Stomach (tissue), 9 donors: ENCODE measurements around the gene NEB. TPM values are rescaled to one million over a fixed set of nuclear protein-coding genes. Genes with fewer than 3 reads are reported as not detected.
"Not testable (repeated sequence)": the region's sequence is repeated elsewhere in the genome, so short reads cannot be mapped to it uniquely, and the experiment has no call there.

Experiments used
- DNase-seq, 2 donors: peaks; one replicate each; pipeline versions ENCODE4 v3.0.0 to v3.0.0-alpha.2; 2013 to 2019
- H3K27ac ChIP-seq, 5 donors: fragments of 200-600 bp in 4 of 5; sonication (generic) in 4 of 5; one replicate each; pipeline ENCODE4 v1.5.1; 2013 to 2019; ENCODE audit warnings: mild to moderate bottlenecking in 1 of 5, moderate library complexity in 1 of 5
- H3K27me3 ChIP-seq, 3 donors: fragments of 200-600 bp; sonication (generic); one replicate each; pipeline ENCODE4 v1.5.1; 2017 to 2019; ENCODE audit warnings: mixed run types in 1 of 3
- H3K36me3 ChIP-seq, 4 donors: fragments of 200-600 bp; sonication (generic); 1 replicate in 3 of 4; 2 replicates in 1 of 4; pipeline ENCODE4 v1.5.1; 2016 to 2019
- H3K4me1 ChIP-seq, 4 donors: fragments of 200-600 bp; sonication (generic); one replicate each; pipeline ENCODE4 v1.5.1; 2016 to 2019
- H3K4me3 ChIP-seq, 4 donors: fragments of 200-600 bp; sonication (generic) in 3 of 4; one replicate each; pipeline ENCODE4 v1.5.1; 2016 to 2019; ENCODE audit warnings: mild to moderate bottlenecking in 1 of 4
- H3K9me3 ChIP-seq, 4 donors: fragments of 200-600 bp; sonication (generic); one replicate each; pipeline ENCODE4 v1.5.1; 2016 to 2019
- CTCF ChIP-seq, 7 experiments: fragments of 450-650 bp in 4 of 7; fragments of 200-600 bp in 3 of 7; sonication (generic) in 3 of 7; IDR thresholded peaks; one replicate each; pipeline ENCODE4 v1.5.1; 2016 to 2019; ENCODE audit warnings: antibody characterized with exemption in 7 of 7, control low read depth in 2 of 7, mild to moderate bottlenecking in 1 of 7
- EP300 ChIP-seq: sonication (generic); formaldehyde crosslinking; IDR thresholded peaks from one replicate; pipeline ENCODE4 v1.6.1; 2017; ENCODE audit warnings: antibody characterized with exemption
- POLR2A ChIP-seq, 4 donors: fragments of 450-650 bp; IDR thresholded peaks; one replicate each; pipeline ENCODE4 v1.6.1; 2016; ENCODE audit warnings: antibody characterized with exemption in 4 of 4, control low read depth in 2 of 4, mild to moderate bottlenecking in 1 of 4, moderate library complexity in 1 of 4
- POLR2AphosphoS5 ChIP-seq, 3 donors: sonication (generic); formaldehyde crosslinking; IDR thresholded peaks; one replicate each; pipeline ENCODE4 v1.6.1; 2016; ENCODE audit warnings: antibody characterized with exemption in 3 of 3
- WGBS, 5 donors: extraction: QIAGEN DNeasy Blood & Tissue Kit in 3 of 5; methylation state at CpG; one replicate each; pipeline versions ENCODE4 v1.1.5 to v1.1.7; 2013 to 2018; 5-methylcytosine and 5-hydroxymethylcytosine counted together
- intact Hi-C: fragments of 100-400 bp; cut with DNase I; formaldehyde crosslinking; loops from one replicate; pipeline ENCODE4 v1.15.1; 2023; ENCODE audit warnings: low total_unique reads
- polyA plus RNA-seq, 3 donors: library from polyadenylated mRNA; stranded (reverse); fragments of 200-250 nt; gene quantifications; one replicate each; pipeline ENCODE4 v1.2.3, GENCODE V29; 2013
- total RNA-seq, 5 donors: library from RNA; depleted of rRNA; stranded (reverse); fragments of >200 nt; gene quantifications; one replicate each; pipeline versions ENCODE4 v1.1.0 to v1.2.3, GENCODE V29; 2014 to 2016
- donor health status: healthy with polysubstance abuse.
- donor health status: Bipolar disorder and iron deficiency.
- donor health status: healthy.

The NEB gene
- total and polyA plus RNA-seq, 8 donors, result 0.12 to 4.0 (median 1.0) TPM; not detected in 1

GRCh38 chr2:151591250-151591907 lies 142.9 kb downstream of the NEB start:
- H3K4me3 ChIP-seq, intact Hi-C loops, H3K4me1 ChIP-seq, DNase-seq, H3K36me3 ChIP-seq, H3K27me3 ChIP-seq, H3K9me3 ChIP-seq, H3K27ac ChIP-seq: not testable (repeated sequence)
- WGBS, 5 donors, result 27 to 43% (median 34%) methylated on average over 4 of the region's 5 CpGs
- TF ChIP-seq CTCF (IDR thresholded peaks at IDR 0.05), result peak in 1 of 7 experiments; percentile 8

- H3K27me3 ChIP-seq, H3K4me1 ChIP-seq, H3K36me3 ChIP-seq, H3K4me3 ChIP-seq, intact Hi-C loops, DNase-seq, H3K9me3 ChIP-seq, H3K27ac ChIP-seq: not testable (repeated sequence)
- 74 to 90% (median 83%) methylated on average over 1 to 4 of the region's 5 CpGs for WGBS, 5 donors
These were observed 153.0 kb downstream of the NEB start for GRCh38 chr2:151581300-151581699.

- intact Hi-C loops, DNase-seq, H3K4me3 ChIP-seq, H3K27me3 ChIP-seq, H3K36me3 ChIP-seq, H3K9me3 ChIP-seq, H3K4me1 ChIP-seq, H3K27ac ChIP-seq: not testable (repeated sequence)
- WGBS, 5 donors, result no CpG with 5 or more reads among the region's 4 CpGs
These were observed 153.6 kb downstream of the NEB start for GRCh38 chr2:151580697-151581096.

GRCh38 chr2:151577116-151577515 lies 157.2 kb downstream of the NEB start:
- no peak for DNase-seq
- no peaks in the 10 kb centered on the region for H3K4me1 ChIP-seq
- H3K27ac ChIP-seq, result no peak overlapping the region
- intact Hi-C loops, result no loop called here
- no peaks in the 10 kb centered on the region for H3K36me3 ChIP-seq
- no peaks in the 10 kb centered on the region for H3K9me3 ChIP-seq
- H3K27me3 ChIP-seq, result no peaks in the 10 kb centered on the region
- H3K4me3 ChIP-seq, result no peak overlapping the region
- no peak for TF ChIP-seq EP300
- WGBS, 5 donors, result 83 to 88% (median 84%) methylated on average over 5 of the region's 5 CpGs

GRCh38 chr2:151576080-151576479 lies 158.2 kb downstream of the NEB start:
- no peak for TF ChIP-seq POLR2A (IDR thresholded peaks at IDR 0.05)
- TF ChIP-seq CTCF (IDR thresholded peaks at IDR 0.05), result no peak
- TF ChIP-seq POLR2AphosphoS5 (IDR thresholded peaks at IDR 0.05), result no peak
- no peak for TF ChIP-seq EP300
- H3K9me3 ChIP-seq, result no peaks in the 10 kb centered on the region
- no peaks in the 10 kb centered on the region for H3K36me3 ChIP-seq
- intact Hi-C loops, result no loop called here
- no peaks in the 10 kb centered on the region for H3K4me1 ChIP-seq
- H3K27ac ChIP-seq, result no peak overlapping the region
- no peak for DNase-seq
- H3K4me3 ChIP-seq, result no peak overlapping the region
- WGBS, 5 donors, result 44 to 73% (median 62%) methylated on average over 4 of the region's 4 CpGs
- H3K27me3 ChIP-seq, result no peaks in the 10 kb centered on the region

GRCh38 chr2:151575338-151575737 lies 158.9 kb downstream of the NEB start:
- Histone ChIP-seq H3K27ac (no peak overlapping the region), H3K4me3 (no peak overlapping the region), H3K27me3 (no peaks in the 10 kb centered on the region), H3K4me1 (no peaks in the 10 kb centered on the region), H3K9me3 (no peaks in the 10 kb centered on the region), H3K36me3 (no peaks in the 10 kb centered on the region)
- TF ChIP-seq POLR2A (IDR thresholded peaks at IDR 0.05) (no peak), EP300 (no peak), POLR2AphosphoS5 (IDR thresholded peaks at IDR 0.05) (no peak), CTCF (IDR thresholded peaks at IDR 0.05) (no peak)
- WGBS, 5 donors, result 91 to 97% (median 96%) methylated on average over 5 of the region's 5 CpGs
- intact Hi-C loops, result no loop called here
- DNase-seq, result no peak
